ENCODE data around the gene ZNF488. TPM values are rescaled to one million over a fixed set of nuclear protein-coding genes. Genes with fewer than 3 reads are reported as not detected.

ZNF488 gene
- total and polyA plus RNA-seq, 10 of the 15 experiments (the other 5 are each of a cell fraction or from before 2014, with no cell fraction given) = not detected

GRCh38 chr10:47332946-47333345 is 51.1 kb downstream of the ZNF488 start:
- Histone ChIP-seq H3K9ac (ENCODE audit: control insufficient read depth, insufficient read depth, low read length) (no peak overlapping the region), H3K4me1 (ENCODE audit: control insufficient read depth, insufficient read depth, low read length) (no peaks in the 10 kb centered on the region), H4K20me1 (ENCODE audit: control insufficient read depth, insufficient read depth) (no peaks in the 10 kb centered on the region), H3K27ac (ENCODE audit: control insufficient read depth, insufficient read depth) (no peak overlapping the region), H3K9me3 (replicated peaks; ENCODE audit: control insufficient read depth, insufficient read depth, low read length) (no peaks in the 10 kb centered on the region), H3K36me3 (ENCODE audit: control insufficient read depth in 2 of 2, insufficient read depth in 2 of 2, low read length in 1 of 2) (no peaks in the 10 kb centered on the region), H3K4me3 (no peak overlapping the region), H2AFZ (ENCODE audit: control insufficient read depth, low read depth, low read length) (no peak overlapping the region), H3K79me2 (ENCODE audit: control insufficient read depth, insufficient read depth, low read length) (no peaks in the 10 kb centered on the region), H3K4me2 (ENCODE audit: control insufficient read depth, insufficient read depth) (no peak overlapping the region), H3K27me3 (replicated peaks in 1 of 2; ENCODE audit: control insufficient read depth in 2 of 2, insufficient read depth in 2 of 2, low read length in 1 of 2) (no peaks in the 10 kb centered on the region; a peak in 3 of 4 replicates)
- POLR2A ChIA-PET = no interaction called here
- DNase-seq (ENCODE audit: low read depth, low spot score) (no peak), ATAC-seq (no peak), FAIRE-seq (no peak)
- SMC1A ChIA-PET (ENCODE audit: uncharacterized antibody, unreplicated experiment) = no interaction called here
- CTCF ChIA-PET = interaction anchor here (1.3 to 2.9 kb wide), 2 partner anchors 285 to 307 kb away, joined by 6 to 7 read pairs; no protein-coding TSS in a partner anchor
- RAD21 ChIA-PET (ENCODE audit: unreplicated experiment) = no interaction called here
- intact Hi-C loops (cut with micrococcal nuclease; ENCODE audit: unreplicated experiment) = no loop called here
- no TSS peak for BruUV-seq (replicated peaks)
- in situ Hi-C loops (cut with MboI) = no loop called here
- WGBS (ENCODE audit: insufficient coverage, insufficient replicate concordance, low lambda C conversion rate, missing lambda C conversion rate) = 6% methylated on average over 3 of the region's 3 CpGs
- TF ChIP-seq HDAC2 (IDR thresholded peaks at IDR 0.05) (no peak), ZBTB33 (IDR thresholded peaks at IDR 0.05) (no peak), EZH2 (IDR thresholded peaks at IDR 0.05; ENCODE audit: borderline replicate concordance, control insufficient read depth, low read depth, low read length) (no peak), ZNF687 (IDR thresholded peaks at IDR 0.05) (no peak), IRF3 (IDR thresholded peaks at IDR 0.05) (no peak), HCFC1 (IDR thresholded peaks at IDR 0.05; ENCODE audit: low read length) (no peak), TCF12 (IDR thresholded peaks at IDR 0.05; ENCODE audit: low read depth, low read length) (no peak), CEBPB (IDR thresholded peaks at IDR 0.05; ENCODE audit: borderline replicate concordance in 1 of 2, low read depth in 2 of 2, low read length in 2 of 2) (no peak), CBX5 (IDR thresholded peaks at IDR 0.05; ENCODE audit: low read depth) (no peak), NFYB (IDR thresholded peaks at IDR 0.05; ENCODE audit: insufficient read depth, low read depth, low read length) (no peak), ZZZ3 (IDR thresholded peaks at IDR 0.05; ENCODE audit: control insufficient read depth, insufficient read length, low read depth) (no peak), PBX3 (IDR thresholded peaks at IDR 0.05; ENCODE audit: insufficient replicate concordance, low read depth, low read length) (no peak), SMC3 (IDR thresholded peaks at IDR 0.05; ENCODE audit: borderline replicate concordance, low read length) (no peak), NKRF (conservative IDR thresholded peaks at IDR 0.05) (no peak)
